Measurements from ENCODE around the gene CLASP1.
A peak's percentile ranks its signal among the peaks of the same experiment; 100 is the strongest.
"Not testable (repeated sequence)": the region's sequence is repeated elsewhere in the genome, so short reads cannot be mapped to it uniquely, and the experiment has no call there.

Gene CLASP1

DNA sequence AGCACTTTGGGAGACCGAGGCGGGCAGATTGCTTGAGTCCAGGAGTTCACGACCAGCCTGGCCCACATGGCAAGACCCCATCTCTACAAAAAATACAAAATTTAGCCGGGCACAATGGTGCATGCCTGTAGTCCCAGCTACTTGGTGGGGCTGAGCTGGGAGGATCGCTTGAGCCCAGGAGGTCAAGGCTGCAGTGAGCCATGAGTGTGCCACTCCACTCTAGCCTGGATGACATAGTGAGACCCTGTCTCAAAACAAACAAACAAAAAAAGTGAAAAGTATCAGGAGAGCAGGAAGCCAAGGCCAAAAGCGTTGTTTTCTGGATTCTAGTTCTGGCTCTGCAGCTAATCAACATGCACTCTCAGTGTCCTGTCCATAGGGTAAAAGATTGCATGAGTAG is 10.7 kb upstream of the CLASP1 start:
- no peak for DNase-seq

DNA sequence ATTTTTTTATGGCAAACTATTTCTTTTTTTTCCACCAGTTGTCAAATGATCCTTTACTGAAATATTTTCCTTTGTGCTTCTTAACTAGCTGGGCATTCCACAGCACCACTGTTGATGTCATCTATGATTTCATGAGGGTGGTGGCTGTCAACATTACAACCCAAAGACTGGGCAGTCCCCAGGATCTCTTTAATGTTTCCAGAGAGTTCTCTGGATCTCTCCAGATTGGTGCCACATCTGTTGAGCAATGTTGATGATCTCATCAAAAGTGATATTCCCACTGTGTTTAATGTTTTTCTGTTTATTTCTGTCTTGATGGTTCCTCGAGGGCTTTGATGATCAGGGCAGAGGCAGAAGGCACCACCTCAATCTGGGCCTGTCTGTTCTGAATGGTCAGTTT is 9.1 kb upstream of the CLASP1 start:
- DNase-seq, result not testable (repeated sequence)

DNA sequence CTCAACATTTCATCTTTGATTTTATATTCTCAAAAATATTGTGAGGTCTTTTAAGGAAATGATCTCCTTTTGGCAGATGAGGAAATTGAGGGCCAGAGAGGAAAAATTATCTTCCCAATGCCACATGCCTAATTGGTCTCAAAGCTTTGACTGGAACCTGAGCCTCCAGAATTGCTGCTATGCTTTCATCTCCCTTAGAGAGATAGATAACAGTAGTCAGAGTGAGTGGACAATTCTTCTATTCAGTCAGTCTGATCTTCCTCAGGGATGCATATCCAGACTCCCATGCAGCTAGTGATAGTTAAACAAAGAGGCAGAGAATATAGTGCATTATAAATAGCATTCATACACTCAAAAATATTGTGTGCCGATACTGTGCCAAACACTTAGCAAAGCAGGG is 3.8 kb upstream of the CLASP1 start:
- no peak for DNase-seq

DNA sequence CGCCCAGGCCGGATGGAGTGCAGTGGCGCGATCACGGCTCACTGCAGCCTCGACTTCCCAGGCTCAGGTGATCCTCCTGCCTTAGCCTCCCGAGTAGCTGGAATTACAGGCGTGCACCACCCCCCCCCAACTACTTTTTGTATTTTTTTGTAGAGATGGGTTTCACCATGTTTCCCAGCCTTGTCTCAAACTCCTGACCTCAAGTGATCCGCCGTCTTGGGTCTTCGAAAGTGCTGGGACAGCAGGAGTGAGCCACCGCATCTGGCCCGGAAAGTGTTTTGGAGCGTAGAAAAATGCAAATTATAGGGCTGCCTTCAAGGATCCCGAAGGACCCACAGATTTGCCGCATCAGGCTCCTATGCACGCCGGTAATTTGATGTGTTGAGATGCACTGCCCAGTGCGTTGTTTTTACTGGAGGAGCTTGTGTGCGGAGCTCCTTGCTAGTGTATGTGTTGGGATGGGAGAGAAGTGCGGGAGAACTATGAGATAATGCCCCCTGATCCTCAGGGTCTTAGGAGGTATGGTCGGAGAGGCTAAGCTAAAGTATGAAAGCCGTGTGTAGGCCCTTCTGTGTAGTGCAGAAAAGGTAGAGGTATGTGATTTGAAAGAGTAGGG is 1.2 kb upstream of the CLASP1 start:
- no peak for DNase-seq

DNA sequence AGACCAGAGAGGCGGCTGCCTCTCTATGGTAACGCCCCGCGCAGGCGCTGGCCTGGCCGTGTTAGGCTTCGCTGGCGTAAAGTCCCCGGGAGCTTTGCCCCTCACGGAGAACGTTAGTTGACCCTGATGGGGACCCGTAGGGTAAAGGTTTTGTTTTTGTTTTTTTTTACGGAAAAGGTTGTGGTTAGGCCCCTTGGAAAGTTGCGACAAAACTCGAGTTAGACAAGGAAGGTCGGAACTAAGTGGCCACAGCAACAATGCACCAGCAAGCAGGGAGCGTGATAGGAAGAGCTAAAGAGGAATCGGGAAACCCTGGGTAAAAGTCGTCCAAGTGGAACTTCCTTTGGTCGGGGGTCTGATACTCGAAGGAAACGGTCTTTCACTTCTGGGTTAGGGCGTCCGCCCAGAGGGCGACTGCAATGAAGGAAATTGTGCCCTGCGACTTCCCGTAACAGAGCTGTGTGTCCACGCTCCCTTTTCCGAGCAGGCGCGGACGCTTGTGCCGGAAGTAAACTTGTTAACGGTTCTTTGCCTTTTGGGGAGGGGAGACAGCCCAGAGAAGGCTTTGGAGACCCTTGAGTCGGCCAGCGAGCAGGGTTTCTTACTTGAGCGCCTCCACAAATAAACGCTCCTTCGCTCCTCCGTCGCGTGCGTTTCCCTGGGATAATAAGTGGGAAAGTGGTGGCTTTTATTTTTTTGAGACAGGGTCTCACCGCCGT is 493 bp upstream of the CLASP1 start:
- DNase-seq, result peak; percentile 99

DNA sequence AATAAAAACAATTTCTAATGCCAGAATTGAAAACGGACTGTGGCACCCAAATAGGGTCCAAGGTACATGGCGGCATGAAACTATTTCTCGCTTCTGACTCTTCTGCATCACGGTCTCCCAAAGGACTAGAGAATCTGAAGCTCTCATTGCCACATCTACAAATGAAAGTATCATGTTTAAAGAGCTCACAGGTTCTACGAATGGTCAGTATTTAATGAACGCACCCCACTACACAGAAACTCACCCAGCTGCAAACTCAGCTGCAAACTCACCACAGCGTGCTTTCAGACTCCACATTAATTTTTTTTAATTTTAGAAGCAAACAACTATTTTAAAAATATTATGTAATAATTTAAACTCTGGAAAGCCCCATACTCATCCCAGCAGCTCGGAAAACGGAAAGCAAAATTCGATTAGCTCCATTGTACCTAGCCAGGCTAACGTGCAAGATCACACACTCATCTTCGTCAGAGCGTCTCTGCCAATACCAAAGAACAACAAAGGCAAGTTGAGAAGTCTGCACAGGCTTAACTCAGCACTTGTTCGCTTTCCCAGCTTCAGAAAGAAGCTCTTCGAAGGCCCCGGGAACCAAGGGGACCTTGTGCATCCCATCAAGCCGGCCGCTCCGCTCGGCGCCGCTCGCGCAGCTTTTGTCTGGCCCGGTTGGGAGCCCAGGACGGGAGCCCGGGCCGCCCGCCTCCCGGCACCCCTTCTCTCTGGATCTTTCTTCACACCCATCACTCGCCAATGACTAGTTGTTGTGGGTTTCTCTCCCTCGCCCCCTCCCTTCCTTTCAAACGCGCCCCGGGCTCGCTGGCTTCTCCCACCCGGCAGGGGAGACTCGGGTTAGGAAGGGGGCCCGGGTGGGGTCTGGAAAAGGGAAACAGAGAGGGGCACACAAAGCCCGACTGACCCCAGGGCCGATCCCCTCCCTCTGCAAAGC is 785 bp downstream of the CLASP1 start:
- peak; percentile 60 for DNase-seq

DNA sequence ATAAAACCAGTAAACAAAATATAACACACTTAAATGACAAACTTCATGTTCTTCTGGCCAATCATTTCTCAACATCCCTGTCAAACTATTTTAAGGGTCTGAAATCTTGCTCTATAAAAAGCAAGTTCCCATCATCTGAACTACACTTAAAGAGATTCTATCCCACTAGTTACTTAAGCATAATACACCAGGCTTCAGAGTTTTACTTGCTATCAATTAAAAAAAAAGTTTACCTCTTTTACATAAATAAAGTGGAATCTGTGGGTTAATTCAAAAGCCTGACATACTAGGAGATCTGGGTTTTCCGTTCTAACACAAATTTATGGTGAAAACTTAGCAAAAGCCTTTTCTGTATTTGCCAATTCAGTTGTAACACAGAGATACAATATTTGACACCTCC is 1.9 kb downstream of the CLASP1 start:
- no peak for DNase-seq

DNA sequence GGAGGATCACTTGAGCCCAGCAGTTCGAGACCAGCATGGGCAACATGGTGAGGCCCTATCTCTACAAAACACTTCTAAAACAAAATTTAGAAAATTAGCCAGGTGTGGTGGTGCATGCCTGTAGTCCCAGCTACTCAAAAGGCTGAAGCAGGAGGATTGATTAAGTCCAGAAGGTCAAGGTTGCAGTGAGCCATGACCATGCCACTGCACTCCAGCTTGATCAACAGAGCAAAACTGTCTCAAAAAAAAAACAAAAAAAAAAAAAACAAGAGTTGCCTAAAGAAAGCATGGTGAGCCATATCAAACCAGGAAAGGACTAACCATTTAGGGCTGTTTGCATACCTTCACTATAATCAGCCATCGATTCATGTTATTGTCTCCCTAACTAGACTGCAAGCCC is 4.5 kb downstream of the CLASP1 start:
- DNase-seq, result no peak

DNA sequence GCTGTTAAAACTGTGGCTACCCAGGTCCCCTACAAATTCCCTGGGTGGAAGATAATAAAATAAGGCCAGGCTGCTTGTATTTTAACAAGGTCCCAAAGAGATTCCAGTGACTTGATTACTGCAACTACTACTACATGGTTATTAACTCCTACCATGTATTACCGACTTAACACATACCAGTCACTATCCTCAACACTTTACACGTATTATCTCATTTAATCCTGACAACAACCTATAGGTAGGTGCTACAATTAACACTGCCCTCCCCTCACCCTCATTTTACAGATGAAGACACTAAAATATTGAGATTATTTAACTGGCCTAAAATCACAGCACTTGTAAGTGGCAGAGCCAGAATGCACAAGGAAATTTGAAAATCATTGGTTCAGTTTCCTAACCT is 5.4 kb downstream of the CLASP1 start:
- DNase-seq, result no peak

DNA sequence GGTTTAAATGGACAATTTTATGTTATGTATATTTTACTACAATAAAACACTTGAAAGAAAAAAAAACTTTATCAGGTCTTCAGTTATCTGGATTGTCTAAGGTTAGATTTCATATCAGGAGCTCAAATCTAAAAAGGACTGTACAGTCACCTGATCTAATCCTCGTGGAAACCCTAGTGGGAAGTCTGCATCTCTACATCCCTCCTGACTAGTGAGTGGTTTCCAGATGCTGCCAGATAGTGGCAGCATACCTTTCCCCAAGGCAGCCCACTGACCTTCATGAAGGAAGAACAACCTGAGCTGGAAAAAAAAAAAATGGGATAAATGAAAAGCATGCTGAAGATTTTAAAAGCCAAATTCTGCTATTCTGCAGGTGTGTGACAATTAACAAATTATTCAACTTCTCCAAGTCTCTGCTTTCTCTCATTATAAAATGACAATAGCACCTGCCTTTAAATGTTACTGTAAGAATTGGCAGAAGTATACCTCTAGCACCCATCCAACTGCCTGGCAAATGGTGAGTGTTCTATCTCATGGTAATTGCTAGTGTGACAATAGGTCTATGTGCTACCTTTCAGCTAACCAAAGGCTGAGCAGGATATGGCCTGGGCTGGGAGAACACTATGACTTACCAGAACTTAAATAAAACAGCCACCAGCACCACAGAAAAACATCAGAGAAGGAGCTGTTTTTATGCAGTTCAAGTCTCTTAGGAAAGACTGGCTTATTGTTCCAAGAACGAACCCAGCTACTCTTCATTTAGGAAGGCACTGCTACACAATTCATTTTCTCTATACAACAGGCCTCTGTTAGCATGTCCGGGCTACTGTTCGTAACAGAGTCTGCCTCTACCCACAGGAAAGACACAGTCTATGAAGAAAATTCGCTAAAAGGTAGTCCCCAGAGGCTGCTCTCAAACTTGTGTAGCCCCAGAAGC is 8.6 kb downstream of the CLASP1 start:
- no peak for DNase-seq

DNA sequence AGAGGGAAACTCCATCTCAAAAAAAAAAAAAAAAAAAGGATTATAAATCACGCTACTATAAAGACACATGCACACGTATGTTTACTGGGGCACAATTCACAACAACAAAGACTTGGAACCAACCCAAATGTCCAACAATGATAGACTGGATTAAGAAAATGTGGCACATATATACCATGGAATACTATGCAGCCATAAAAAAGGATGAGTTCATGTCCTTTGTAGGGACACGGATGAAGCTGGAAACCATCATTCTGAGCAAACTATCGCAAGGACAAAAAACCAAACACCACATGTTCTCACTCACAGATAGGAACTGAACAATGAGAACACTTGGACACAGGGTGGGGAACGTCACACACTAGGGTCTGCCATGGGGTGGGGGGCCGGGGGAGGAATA is 9.4 kb downstream of the CLASP1 start:
- DNase-seq, result not testable (repeated sequence)

DNA sequence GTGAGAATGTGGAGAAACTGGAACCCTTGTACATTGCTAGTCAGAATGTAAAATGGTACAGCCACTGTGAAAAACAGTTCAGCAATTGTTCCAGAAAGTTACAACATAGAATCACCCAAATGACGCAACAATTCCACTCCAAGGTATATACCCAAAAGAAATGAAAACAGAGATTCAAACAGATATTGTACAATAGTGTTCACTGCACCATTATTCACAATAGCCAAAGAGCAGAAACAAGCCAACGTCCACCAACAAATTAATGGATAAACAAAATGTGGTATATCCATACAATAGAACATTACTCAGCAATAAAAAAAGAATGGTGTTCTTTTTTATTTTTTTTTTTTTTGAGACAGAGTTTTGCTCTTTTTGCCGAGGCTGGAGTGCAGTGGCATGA is 10.9 kb downstream of the CLASP1 start:
- no peak for DNase-seq

DNA sequence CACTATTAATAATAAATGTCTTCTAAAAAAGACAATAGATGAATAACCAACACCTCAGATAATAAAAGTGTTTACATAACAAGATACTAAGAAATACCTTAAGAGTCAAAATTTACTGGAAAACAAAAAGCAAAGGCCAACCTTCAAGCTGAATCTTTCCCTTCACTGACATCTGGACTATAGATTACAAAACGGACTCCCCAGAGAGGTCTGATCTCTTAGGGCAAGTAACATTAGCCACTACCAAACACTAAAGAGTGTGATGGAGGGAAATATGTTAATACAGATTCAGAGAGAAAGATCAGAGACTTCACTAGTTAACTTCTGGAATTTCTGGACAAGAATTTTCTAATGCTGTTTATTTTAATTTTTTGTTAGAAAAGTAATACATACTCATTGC is 13.9 kb downstream of the CLASP1 start:
- DNase-seq, result no peak

DNA sequence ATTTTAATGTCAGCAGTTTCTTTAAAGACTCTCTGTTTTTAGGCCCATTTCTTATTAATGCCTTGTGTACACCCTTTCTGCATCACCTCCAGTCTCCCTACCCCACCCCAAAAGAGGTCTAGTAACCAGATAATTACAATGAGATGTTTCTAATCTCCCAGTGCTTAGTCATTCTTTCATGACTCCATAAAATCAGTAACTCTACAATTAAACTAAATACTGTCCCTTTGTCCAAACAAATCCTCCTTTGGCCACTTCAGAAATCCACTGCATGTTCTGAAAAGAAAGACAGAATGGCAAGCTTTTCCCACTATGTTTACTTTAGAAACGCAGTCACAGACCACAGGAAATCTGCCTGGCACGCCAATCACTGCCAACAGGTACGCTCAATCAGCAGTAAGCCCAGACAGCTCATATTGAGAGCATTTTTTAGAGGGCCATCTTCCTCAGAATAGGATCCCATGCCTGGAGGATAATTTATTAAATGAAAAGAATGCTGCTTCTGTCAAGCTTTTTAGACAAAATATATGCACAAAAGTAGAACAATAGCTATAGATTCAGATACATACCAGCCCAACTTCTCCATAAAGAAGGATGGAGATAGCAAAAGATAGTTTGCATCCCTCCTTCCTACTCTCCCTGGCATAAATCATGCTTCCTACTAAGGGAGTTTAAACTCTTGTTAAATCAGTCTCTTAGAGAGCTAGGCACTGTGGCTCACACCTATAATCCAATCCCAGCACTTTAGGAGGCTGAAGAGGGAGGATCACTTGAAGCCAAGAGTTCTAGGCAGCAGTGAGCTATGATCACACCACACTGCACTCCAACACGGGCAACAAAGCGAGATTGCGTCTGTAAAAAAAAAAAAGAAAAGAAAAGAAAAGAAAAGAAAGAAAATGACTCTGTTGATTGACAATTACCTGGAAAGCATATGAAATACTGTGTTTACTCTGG is 14.6 kb downstream of the CLASP1 start:
- no peak for DNase-seq

DNA sequence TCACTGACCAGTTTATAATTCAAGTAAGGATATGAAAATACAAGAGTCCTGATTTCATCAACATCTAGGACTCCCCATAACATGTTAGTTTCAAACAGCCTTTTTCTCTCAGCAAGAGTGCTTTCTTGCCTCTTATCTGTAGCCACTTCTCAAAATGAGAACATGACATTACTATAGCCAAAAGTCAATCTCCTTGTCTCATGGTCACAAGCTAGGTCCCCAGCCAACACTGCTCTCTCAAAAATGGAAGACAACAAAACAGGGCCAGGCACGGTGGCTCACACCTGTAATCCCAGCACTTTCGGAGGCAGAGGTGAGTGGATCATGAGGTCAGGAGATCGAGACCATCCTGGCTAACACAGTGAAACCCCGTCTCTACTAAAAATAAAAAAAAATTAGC is 15.8 kb downstream of the CLASP1 start:
- no peak for DNase-seq

DNA sequence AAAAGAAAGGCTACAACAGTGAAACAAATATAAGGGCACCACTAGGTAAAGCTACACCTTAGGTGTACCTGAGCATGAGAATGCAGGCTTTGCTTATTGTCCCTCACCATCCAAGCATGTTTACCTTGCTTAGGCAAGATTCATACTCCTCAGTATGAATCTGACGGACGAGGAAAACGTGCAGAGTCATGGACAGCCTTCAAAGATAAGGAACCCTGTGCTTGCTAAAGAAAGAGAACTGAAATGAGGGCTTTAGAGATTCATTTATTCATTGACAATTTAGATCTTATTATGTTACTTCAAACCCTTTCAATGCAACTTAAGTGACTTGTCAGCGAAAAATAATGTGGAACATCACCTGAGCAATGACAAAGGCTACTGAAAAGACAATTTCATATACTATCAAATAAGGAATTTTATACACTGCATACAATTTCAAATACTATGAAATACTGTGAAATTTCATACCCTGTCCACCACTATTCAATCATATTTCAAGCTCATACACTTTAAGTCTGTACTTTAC is 21.7 kb downstream of the CLASP1 start:
- DNase-seq, result no peak

DNA sequence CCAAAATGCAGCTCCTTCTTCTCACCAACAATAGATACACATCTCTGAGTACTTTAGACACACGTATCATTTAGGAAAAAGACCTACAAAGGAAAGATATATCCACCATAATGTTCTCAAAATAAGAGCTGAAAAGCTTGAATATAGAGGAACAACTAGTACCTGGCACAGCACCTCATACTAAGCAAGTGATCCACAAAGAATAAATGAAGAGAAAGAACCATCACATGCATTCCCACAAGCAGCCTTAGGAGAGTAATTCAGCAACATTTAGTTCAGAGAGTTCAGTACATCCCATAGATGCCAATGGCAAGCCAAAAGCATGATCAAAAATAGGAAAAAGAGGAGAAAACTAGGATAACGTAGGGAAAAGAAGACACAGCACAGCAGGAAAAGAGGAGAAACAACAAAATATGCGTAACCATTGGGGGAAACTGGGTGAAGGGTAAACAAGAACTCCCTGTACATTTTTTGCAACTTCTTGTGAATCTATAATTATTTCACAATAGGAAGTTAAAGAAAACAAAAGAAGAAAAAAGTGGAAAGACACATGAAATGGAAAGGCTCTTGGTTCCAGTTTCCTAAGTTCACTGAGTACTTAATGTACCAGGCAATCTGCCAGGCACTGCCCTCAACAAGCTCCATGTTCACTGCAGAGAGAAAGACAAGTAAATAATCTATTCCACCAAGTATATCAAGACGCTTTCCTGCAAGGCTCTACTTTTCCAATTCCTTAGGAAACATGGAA is 22.3 kb downstream of the CLASP1 start:
- DNase-seq, result no peak

DNA sequence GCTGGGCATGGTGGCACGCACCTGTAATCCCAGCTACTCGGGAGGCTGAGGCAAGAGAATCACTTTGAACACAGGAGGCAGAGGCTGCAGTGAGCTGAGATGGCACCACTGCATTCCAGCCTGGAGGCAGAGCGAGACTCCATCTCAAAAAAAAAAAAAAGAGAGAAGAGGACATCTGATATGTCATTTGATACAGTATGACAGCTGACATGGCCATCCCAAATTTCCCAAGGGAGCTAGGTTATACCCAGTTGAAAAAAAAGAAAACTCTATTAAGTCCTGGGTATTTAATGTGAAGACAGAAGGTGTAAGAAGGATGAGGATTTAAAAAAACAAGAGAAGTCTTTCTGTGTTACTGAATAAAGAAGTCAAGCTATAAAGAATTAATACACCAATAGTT is 23.3 kb downstream of the CLASP1 start:
- no peak for DNase-seq

DNA sequence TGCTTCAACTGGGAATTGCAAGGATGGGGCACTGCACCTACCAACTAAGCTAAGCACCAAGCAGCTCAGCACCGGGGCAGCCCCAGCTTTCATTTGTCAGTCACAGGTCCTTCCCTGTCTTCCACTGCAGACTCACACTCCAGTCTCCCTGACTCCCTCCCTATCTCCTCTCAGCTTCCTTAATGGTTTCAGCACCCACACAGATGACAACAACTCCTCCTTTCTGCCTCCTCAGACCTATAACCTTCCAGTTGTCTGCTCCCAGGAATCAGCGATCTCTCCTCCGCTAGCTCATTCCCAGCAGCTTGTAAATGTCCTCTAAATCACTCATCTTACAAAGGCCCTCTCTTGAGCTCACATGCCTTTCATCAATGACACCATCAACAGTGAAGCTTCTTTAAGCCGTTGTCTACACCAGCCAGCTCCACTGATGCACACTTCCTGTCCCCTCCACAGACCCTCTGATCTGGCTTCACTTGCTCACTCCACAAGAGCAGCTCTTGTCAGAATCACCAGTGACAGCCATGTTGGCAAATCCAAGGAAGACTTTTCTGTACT is 32.1 kb downstream of the CLASP1 start:
- DNase-seq, result no peak

DNA sequence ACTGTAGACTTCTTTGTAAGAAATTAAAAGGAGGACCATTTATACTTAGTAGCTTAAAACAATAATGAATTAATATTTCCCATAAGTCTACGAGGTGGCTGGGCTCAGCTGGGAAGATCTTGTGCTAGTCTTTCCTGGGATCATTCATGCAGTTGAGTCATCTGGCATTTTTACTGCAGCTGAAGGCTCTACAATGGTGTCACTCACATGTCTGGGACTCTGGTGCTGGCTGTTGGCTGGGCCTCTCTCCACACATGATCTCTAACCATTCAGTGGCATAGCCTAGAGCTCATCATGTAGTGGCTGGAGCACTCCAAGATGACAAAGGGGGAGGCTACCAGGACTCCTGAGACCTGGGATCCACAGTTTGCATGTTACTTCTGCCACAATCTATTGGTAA is 35.5 kb downstream of the CLASP1 start:
- no peak for DNase-seq
